Measurements from ENCODE around the gene PDCD11.
"Not testable (repeated sequence)": the region's sequence is repeated elsewhere in the genome, so short reads cannot be mapped to it uniquely, and the experiment has no call there.

PDCD11 gene, protein sequence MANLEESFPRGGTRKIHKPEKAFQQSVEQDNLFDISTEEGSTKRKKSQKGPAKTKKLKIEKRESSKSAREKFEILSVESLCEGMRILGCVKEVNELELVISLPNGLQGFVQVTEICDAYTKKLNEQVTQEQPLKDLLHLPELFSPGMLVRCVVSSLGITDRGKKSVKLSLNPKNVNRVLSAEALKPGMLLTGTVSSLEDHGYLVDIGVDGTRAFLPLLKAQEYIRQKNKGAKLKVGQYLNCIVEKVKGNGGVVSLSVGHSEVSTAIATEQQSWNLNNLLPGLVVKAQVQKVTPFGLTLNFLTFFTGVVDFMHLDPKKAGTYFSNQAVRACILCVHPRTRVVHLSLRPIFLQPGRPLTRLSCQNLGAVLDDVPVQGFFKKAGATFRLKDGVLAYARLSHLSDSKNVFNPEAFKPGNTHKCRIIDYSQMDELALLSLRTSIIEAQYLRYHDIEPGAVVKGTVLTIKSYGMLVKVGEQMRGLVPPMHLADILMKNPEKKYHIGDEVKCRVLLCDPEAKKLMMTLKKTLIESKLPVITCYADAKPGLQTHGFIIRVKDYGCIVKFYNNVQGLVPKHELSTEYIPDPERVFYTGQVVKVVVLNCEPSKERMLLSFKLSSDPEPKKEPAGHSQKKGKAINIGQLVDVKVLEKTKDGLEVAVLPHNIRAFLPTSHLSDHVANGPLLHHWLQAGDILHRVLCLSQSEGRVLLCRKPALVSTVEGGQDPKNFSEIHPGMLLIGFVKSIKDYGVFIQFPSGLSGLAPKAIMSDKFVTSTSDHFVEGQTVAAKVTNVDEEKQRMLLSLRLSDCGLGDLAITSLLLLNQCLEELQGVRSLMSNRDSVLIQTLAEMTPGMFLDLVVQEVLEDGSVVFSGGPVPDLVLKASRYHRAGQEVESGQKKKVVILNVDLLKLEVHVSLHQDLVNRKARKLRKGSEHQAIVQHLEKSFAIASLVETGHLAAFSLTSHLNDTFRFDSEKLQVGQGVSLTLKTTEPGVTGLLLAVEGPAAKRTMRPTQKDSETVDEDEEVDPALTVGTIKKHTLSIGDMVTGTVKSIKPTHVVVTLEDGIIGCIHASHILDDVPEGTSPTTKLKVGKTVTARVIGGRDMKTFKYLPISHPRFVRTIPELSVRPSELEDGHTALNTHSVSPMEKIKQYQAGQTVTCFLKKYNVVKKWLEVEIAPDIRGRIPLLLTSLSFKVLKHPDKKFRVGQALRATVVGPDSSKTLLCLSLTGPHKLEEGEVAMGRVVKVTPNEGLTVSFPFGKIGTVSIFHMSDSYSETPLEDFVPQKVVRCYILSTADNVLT (N-terminal part only)

DNA sequence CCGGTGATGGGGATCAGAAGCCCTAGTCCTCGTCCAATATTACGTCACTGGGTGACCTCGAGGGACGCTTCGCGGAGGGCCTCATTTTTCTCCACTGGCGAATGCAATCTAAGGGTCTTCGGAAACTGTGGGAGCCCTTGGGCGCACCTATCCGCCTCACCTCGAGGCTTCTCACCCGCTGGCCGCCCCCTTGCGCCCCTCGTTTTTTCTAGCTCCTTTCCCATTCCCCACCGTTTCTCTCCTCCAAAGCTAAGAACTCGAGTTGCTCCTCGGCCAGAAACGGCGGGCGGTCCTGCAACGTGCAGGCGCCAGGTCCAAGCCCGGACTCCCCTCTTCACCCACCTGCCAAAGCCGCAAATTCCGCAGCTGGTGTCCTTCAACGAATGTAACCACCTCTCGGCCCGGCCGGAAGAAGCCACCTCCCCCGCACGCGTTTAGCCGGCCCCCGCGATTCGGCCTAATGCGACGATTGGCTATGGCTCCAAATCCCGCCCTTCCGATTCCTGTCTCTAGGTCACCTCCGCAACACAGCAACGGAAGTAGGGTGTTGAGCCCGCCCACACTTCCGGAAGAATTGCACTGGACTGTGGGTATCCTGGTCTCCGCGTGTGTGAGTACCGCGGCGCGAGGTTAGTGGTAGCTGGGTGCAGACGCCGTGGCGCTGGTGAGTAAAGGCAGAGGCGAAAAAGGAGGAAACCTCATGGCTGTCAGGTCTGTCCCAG lies at the start of gene PDCD11, which contains the start of gene ATP5MK:
Gene PDCD11 (plus strand): TSS at position 560 of the 722 bp plus-strand sequence. CDS start 1,801 bp downstream, outside the sequence.
Gene ATP5MK (minus strand): TSS at position 409 of the 722 bp plus-strand sequence. CDS start 4,018 bp downstream, outside the sequence.
- DNase-seq = peak; percentile 84

DNA sequence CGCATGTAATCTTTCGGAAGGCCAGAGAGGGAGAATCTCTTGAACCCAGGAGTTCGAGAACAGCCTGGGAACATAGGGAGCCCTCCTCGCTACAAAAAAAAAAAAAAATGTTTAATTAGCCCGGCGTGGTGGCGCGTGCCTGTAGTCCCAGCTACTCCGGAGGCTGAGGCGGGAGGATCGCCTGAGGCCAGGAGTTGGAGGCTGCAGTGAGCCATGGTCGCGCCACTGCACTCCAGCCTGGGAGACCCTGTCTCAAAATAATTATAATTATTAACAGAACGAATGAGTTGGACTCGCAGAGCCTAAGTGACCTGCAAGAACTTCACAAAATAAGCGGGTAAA lies 46.3 kb upstream of the PDCD11 start:
- DNase-seq = no peak

DNA sequence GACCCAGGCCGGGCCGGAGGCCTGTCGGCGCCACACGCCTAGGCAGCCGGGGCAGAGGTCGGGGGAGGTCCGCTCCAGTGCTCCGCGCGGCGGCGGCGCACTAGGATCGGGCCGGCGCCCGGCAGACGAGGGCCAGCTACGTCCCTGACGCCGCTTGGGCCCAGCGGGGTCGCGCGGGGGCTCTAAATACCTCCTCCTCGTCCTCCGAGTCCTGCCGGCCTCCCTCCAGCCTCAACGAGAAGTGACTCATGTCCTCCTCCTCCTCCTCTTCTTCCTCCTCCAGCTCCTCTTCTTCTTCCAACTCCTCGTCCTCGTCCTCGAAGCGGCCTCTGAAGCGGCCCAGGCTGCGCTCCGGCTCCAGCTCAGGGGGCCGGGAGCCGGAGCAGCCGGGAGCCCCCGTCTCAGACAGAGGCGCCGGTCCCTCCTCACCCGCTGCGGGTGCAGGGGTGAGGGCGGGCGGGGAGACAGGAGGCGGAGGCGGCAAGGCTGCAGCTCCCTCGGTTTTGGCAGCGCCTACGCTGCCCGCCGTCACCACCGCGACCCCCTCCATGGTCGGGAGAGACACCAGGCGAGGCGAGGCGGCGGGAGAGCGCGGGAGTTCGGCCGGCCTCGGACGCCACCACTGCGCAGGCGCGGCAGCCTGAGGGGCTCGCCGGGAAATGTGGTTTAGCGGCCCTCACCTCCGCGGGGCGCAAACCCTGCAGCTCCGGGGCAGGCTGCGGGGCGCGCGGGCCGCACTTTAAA lies 45.7 kb upstream of the PDCD11 start, which contains the start of gene PCGF6:
Gene PCGF6 (minus strand): TSS at position 624 of the 744 bp plus-strand sequence. CDS start 74 bp downstream, at position 550.
- DNase-seq = peak; percentile 21

DNA sequence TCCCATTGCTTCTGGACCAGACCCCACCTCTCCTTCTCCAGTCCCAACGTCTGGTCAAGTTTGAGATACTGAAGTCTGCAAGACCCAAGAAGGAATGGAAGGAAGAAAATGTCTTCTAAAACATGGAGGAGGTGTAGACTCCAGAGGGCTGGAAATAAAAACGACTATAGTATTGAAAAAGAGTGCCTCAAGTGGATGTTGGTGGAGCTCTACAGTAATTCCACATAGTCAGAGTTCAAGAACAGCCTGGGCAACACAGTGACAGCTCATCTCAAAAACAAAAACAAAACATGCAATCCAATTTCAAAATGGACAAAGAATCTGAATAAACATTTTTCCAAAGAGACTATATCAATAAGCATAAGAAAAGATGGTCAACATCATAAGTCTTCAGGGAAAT lies 43.1 kb upstream of the PDCD11 start:
- DNase-seq = no peak

DNA sequence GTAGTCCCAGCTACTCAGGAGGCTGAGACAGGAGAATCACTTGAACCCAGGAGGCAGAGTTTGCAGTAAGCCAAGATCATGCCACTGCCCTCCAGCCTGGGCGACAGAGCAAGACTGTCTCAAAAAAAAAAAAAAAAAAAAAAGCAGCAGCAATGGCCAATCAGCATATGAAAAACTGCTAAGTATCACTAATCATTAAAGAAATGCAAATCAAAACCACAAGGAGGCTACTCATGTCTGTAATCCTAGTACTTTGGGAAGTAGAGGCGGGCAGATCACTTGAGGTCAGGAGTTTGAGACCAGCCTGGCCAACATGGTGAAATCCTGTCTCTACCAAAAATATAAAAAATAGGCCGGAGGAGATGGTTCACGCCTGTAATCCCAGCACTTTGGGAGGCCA lies 41.9 kb upstream of the PDCD11 start:
- not testable (repeated sequence) for DNase-seq

DNA sequence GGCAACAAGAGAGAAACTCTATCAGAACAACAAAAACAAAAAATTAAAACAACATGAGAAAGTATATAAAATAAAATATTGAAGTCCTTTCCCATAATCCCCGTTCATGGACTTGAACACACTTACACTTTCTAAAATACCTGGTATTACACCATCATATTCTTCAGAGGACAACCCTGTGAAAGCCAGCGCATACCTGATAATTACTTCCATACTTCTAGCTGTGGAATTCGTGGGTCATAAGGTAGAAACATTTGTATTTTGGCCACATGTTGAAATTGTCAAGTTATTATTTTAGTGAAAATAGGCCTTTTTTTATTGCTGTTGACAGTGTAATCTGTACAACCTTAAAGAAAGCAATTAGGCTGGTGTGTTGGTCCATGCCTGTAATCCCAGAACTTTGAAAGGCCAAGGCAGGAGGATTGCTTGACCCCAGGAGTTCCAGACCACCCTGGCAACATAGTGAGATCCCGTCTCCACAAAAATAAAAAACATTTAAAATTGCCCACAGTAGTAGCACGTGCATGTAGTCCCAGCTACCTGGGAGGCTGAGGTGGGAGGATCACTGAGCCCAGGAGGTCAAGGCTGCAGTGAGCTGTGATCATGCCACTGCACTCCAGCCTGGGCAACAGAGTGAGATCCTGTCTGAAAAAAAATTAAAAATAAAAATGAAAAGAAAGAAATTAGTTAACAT lies 40.4 kb upstream of the PDCD11 start:
- DNase-seq = no peak

DNA sequence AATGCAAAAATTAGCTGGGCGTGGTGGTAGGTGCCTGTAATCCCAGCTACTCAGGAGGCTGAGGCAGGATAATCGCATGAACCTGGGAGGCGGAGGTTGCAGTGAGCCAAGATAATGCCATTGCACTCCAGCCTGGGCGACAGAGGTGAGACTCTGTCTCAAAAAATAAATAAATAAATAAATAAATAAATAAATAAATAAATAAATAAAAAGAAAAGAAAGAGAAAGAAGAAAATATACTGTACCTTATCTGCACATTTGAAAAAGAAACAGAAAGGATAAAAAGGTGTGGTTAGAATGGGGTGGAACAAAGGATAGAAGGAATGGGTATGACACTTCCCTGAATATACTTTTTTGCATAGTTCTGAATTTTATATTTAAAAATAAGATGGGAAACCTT lies 36.9 kb upstream of the PDCD11 start:
- not testable (repeated sequence) for DNase-seq

DNA sequence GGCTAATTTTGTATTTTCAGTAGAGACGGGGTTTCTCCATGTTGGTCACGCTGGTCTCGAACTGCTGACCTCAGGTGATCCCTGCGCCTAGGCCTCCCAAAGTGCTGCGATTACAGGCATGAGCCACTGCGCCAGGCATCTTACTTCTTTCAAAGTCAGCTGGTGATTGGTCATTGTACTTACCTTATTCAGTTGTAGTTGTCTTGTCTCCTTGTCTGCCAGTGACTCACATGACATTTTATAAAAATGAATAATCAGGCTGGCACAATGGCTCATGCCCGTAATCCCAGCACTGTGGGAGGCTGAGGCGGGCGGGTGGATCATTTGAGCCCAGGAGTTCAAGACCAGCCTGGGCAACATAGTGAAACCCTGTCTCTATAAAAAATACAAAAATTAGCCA lies 35.6 kb upstream of the PDCD11 start:
- DNase-seq = not testable (repeated sequence)

DNA sequence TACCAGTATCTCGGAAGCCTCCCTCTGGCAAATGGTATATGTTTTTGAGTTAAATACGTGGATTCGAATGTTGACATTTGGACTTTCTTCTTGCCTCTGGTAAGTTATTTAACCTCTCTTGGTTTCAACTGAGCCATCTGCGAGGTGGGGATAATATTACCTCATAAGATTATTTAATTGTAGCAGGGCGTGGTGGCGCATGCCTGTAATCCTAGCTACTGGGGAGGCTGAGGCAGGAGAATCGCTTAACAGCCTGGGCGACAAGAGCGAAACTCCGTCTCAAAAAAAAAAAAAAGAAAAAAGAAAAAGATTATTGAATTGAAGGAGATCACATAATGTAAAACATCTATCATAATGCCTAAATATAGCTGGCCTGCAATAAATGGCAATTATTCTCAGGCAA lies 29.0 kb upstream of the PDCD11 start:
- DNase-seq = no peak

DNA sequence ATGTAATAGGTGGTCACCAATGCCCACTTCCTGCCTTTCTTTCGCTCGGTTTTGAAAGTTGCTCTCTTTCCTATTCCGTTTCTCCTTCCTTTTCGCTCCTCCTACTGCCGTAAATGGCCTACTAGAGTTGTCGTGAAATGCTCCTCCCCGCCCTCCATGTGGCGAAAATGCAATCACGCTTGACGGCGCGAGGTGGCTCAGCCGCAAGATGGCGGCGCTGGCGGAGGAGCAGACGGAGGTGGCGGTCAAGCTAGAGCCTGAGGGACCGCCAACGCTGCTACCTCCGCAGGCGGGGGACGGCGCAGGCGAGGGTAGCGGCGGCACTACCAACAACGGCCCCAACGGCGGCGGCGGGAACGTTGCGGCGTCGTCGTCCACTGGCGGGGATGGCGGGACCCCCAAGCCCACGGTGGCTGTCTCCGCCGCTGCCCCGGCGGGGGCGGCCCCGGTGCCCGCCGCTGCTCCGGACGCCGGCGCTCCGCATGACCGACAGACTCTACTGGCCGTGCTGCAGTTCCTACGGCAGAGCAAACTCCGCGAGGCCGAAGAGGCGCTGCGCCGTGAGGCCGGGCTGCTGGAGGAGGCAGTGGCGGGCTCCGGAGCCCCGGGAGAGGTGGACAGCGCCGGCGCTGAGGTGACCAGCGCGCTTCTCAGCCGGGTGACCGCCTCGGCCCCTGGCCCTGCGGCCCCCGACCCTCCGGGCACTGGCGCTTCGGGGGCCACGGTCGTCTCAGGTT lies 28.5 kb upstream of the PDCD11 start, which contains the start of gene TAF5:
Gene TAF5 (plus strand): TSS at position 195 of the 737 bp plus-strand sequence. CDS start 14 bp downstream, at position 209.
- peak; percentile 82 for DNase-seq

DNA sequence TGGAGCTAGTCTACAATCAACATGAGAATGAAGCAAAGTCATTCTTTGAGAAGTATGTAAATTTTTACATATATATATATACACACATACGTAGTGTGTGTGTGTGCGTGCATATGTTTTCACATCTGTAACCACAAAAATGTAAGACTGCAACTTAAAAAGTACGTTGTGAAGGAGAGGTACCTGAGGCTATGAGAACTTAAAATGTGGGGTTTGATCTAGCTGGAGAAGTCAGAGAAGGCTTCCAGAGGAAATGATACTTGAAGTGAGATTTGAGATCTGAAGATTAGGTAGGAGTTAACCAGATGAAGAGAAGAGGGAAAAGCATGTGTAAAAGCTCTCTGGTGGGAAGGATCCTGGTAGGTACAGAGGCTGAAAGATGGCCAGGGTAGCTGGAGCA lies 22.9 kb upstream of the PDCD11 start:
- no peak for DNase-seq

DNA sequence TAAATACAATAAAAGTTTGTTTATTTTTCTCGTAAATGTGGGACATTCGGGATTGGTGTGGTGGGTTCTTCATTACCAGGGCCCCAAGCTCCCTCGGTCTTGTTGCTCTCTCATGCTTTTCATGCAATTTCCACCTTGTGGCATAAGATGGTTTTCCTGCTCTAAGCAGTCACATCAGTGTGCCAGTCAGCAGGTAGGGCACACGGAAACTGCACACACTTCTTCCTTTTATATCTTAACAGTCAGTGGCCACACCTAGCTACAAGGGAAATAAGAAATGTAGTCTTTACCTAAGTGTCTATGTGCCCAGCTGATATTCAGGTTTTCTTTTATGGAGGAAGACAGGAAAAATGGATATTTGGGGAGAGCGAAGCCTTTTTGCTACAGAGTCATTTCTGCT lies 22.2 kb upstream of the PDCD11 start:
- DNase-seq = no peak

DNA sequence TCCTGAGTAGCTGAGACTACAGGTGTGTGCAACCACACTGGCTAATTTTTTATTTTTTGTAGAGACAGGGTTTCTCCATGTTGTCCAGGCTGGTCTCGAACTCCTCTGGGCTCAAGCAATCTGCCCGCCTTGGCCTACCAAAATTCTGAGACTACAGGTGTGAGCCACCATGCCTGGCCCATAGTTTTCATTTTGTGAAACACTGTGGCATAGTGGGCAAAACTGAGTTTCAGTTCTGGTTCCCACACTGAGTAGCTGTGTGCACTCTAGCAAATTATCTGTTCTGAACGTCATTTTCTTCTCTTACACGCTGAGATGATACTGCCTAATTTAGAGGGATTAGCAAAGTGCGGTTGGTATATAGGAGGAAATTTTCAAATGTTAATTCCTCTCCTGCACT lies 13.7 kb upstream of the PDCD11 start:
- no peak for DNase-seq

DNA sequence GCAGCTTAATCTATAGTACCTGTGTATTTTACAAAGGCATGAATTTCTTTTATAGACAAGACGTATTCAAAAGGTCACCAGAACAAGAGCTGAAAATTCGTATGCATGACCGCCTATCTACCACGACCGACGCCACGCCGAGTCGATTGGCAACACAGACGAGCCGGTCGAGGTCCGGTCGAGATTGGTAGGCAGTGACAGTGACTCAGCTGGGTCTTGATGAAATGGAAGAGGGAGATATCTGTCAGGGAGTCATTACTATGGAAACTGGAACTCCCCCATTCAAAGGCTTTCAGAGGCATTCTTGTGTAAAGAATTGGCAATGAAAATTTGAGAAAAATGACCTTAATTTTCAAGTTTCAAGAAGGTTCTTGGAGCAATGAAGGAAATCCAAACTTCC lies 2.2 kb upstream of the PDCD11 start:
- DNase-seq = no peak

DNA sequence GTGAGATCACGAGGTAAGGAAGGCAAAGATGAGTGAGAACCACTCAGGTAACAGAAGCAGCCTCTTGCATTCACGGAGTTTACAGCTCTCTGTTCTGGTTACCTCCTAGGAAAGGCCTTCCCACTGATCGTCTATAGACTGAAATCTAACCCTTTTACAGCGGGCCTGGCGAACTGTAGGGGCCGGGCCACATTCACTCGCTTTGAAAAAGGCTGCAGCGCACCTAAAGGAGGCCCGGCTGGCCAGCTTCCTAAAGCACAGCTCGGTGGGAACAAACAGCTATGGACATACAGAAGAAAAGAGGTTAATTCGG lies 716 bp upstream of the PDCD11 start:
- DNase-seq = no peak

DNA sequence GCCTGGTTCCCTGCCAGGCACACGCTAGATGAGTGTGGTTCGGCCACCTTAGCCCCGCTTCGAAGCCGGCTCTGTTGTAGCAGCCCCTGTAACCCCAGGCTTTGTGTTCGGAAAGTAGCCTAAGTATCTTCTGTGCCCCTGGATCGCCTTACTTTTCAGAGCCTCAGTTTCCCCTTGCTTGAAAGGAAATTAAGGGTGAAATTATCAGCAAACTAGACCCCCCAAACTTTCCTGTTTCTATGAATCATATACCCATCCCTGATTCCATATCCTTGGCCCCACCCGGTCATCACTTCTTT lies 312 bp downstream of the PDCD11 start:
- no peak for DNase-seq

DNA sequence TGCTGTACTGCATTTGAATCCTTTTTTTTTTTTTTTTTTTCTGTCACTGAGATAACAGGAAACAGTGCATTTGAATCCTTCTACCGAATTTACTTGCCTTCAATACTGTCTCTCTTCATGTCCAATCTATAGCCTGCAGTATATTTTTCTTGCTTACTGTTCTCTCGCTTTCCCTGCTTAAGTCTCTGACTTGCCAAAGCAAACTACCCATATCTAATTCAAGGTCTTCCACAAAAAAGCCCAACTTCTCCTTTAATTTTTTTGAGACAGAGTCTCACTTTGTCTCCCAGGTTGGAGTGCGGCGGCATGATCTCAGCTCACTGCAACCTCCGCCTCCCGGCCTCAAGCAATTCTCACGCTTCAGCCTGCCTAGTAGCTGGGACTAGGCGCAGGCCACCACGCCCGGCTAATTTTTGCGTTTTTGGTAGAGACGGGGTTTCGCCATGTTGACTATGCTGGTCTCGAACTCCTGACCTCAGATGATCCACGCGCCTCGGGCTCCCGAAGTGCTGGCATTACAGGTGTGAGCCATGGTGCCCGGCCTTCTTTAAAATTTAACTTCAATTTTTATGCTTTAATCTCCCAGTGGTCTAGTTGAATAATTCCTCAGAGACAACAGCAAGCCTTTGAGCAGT lies 882 bp downstream of the PDCD11 start:
- no peak for DNase-seq

DNA sequence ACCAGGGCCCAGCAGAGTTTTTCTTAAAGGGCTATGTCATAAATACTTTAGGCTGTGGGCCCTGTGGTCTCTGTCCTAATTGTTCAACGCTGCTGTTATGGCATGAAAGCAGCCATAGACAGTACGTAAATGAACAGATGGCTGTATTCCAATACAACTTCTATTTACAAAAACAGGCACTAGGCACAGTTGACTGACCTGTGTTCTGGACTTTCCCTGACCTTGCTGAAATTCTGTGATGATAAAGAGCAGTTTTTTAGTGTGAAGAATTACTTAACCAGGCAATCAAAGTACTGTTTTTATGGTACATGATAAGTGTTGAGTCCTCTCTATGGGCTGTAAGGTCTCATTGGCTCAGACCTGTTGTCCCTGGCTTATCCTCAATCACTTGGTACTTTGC lies 17.1 kb downstream of the PDCD11 start:
- DNase-seq = no peak

DNA sequence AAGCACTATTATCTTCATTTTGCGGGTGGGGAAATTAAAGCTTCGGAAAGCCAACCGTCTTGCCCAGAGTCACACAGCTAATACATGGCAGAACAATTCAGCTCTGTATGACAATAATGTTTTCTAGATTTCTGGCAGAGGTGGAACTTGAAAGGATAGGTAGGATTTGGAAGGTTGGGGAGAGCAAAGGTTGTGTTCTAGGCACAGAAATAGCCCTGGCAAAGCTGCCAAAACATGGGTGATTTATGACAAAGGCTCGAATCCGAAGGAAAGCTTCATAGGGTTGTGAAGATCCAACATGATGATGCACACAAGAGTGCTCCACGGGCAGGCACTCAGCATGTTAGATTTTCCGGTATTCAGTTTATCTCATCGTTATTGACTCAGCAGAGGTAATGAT lies 19.2 kb downstream of the PDCD11 start:
- no peak for DNase-seq
